NCI-H187 (cell line): Measurements from ENCODE around the gene AEBP1.

Source experiments
- DNase-seq, 2 experiments: peaks; one replicate each; lab custom pipeline; 2025; lab: John Stamatoyannopoulos, UW

Gene AEBP1

GRCh38 chr7:44103923-44104859 is at the start of gene AEBP1:
AEBP1 (plus strand) TSS chr7:44104345; CDS start chr7:44104666, 321 bp downstream.
- no peak for DNase-seq

GRCh38 chr7:44056681-44057080 is 47.5 kb upstream of the AEBP1 start:
- no peak for DNase-seq

GRCh38 chr7:44057181-44057848 is 46.8 kb upstream of the AEBP1 start:
- no peak for DNase-seq

- no peak for DNase-seq
These were observed 46.0 kb upstream of the AEBP1 start for GRCh38 chr7:44057849-44058758.

GRCh38 chr7:44058759-44059218 is 45.4 kb upstream of the AEBP1 start:
- DNase-seq = no peak

GRCh38 chr7:44059219-44060090 is 44.7 kb upstream of the AEBP1 start:
- DNase-seq = no peak

- DNase-seq = no peak
These were observed 43.8 kb upstream of the AEBP1 start for GRCh38 chr7:44060091-44060947.

GRCh38 chr7:44060948-44061644 is 43.0 kb upstream of the AEBP1 start:
- DNase-seq = no peak

- DNase-seq = no peak
These were observed 42.4 kb upstream of the AEBP1 start for GRCh38 chr7:44061645-44062179.

- DNase-seq = no peak
These were observed 41.8 kb upstream of the AEBP1 start for GRCh38 chr7:44062180-44062902.

- no peak for DNase-seq
These were observed 41.2 kb upstream of the AEBP1 start for GRCh38 chr7:44062903-44063295.

- DNase-seq = no peak
These were observed 40.6 kb upstream of the AEBP1 start for GRCh38 chr7:44063547-44063893.

GRCh38 chr7:44063894-44064651 is 40.1 kb upstream of the AEBP1 start:
- no peak for DNase-seq

- DNase-seq = no peak
These were observed 39.2 kb upstream of the AEBP1 start for GRCh38 chr7:44064791-44065430.

GRCh38 chr7:44065431-44066110 is 38.6 kb upstream of the AEBP1 start, which contains the start of gene PGAM2:
PGAM2 (minus strand) TSS chr7:44065567; CDS start chr7:44065529, 38 bp downstream.
- peak in 1 of 2 experiments; percentile 31 for DNase-seq

GRCh38 chr7:44066111-44066460 is 38.1 kb upstream of the AEBP1 start:
- no peak for DNase-seq
